Mucosa of rectum (tissue), 2 donors: ENCODE data around the gene ST7.

Experiments
- H3K27ac ChIP-seq, 2 donors: one replicate each; pipeline ENCODE4 v1.7.0; 2013; ENCODE audit warnings: inconsistent platforms in 2 of 2, low read depth in 2 of 2, low read length in 2 of 2
- H3K27me3 ChIP-seq, 2 donors: one replicate each; pipeline ENCODE4 v1.7.0; 2013; ENCODE audit warnings: low read length in 2 of 2; ENCODE audit not compliant: control insufficient read depth in 2 of 2, insufficient read depth in 2 of 2
- H3K36me3 ChIP-seq, 2 donors: one replicate each; pipeline ENCODE4 v1.7.0; 2013; ENCODE audit warnings: low read length in 2 of 2; ENCODE audit not compliant: control insufficient read depth in 2 of 2, insufficient read depth in 2 of 2
- H3K4me1 ChIP-seq, 2 donors: one replicate each; pipeline ENCODE4 v1.7.0; 2013; ENCODE audit warnings: low read length in 2 of 2, mild to moderate bottlenecking in 1 of 2; ENCODE audit not compliant: control insufficient read depth in 2 of 2, insufficient read depth in 2 of 2
- H3K4me3 ChIP-seq, 2 donors: one replicate each; pipeline ENCODE4 v1.7.0; 2013; ENCODE audit warnings: low read length in 2 of 2
- H3K9ac ChIP-seq, 2 donors: one replicate each; pipeline ENCODE4 v1.7.0; 2013; ENCODE audit warnings: low read length in 2 of 2, low read depth in 1 of 2, mild to moderate bottlenecking in 1 of 2
- H3K9me3 ChIP-seq, 2 donors: one replicate each; pipeline ENCODE4 v1.7.0; 2013; ENCODE audit warnings: low read length in 2 of 2; ENCODE audit not compliant: control insufficient read depth in 2 of 2
- donor health status: healthy.
- donor health status: Normal muscosa, but diverticular disease.

Gene ST7

GRCh38 chr7:117048114-117048866 is 95.0 kb downstream of the ST7 start:
- Histone ChIP-seq H3K27ac (peak overlapping the region in 1 of 2 donors; percentile 51), H3K4me1 (peaks cover 3 to 15% of the 10 kb centered on the region in 2 donors), H3K4me3 (no peak overlapping the region), H3K27me3 (no peaks in the 10 kb centered on the region), H3K36me3 (no peaks in the 10 kb centered on the region), H3K9me3 (no peaks in the 10 kb centered on the region), H3K9ac (no peak overlapping the region)

GRCh38 chr7:117048882-117049281 is 95.6 kb downstream of the ST7 start:
- H3K9ac ChIP-seq, result no peak overlapping the region
- no peak overlapping the region for H3K4me3 ChIP-seq
- peaks cover 3 to 15% of the 10 kb centered on the region in 2 donors for H3K4me1 ChIP-seq
- H3K9me3 ChIP-seq, result no peaks in the 10 kb centered on the region
- no peaks in the 10 kb centered on the region for H3K27me3 ChIP-seq
- H3K27ac ChIP-seq, result peak overlapping the region in 1 of 2 donors; percentile 51
- no peaks in the 10 kb centered on the region for H3K36me3 ChIP-seq

GRCh38 chr7:117051808-117052207 is 98.5 kb downstream of the ST7 start:
- Histone ChIP-seq H3K9ac (no peak overlapping the region), H3K27me3 (no peaks in the 10 kb centered on the region), H3K4me3 (no peak overlapping the region), H3K36me3 (no peaks in the 10 kb centered on the region), H3K4me1 (peaks cover 3 to 15% of the 10 kb centered on the region in 2 donors), H3K27ac (no peak overlapping the region), H3K9me3 (no peaks in the 10 kb centered on the region)

GRCh38 chr7:117053432-117053831 is 100.1 kb downstream of the ST7 start:
- Histone ChIP-seq H3K9ac (no peak overlapping the region), H3K4me1 (peaks cover 3 to 12% of the 10 kb centered on the region in 2 donors), H3K27me3 (no peaks in the 10 kb centered on the region), H3K4me3 (no peak overlapping the region), H3K9me3 (no peaks in the 10 kb centered on the region), H3K27ac (no peak overlapping the region), H3K36me3 (no peaks in the 10 kb centered on the region)

- H3K27ac ChIP-seq, result no peak overlapping the region
- no peak overlapping the region for H3K4me3 ChIP-seq
- H3K27me3 ChIP-seq, result no peaks in the 10 kb centered on the region
- H3K9ac ChIP-seq, result no peak overlapping the region
- no peaks in the 10 kb centered on the region for H3K36me3 ChIP-seq
- no peaks in the 10 kb centered on the region for H3K4me1 ChIP-seq
- H3K9me3 ChIP-seq, result no peaks in the 10 kb centered on the region
These were observed 108.5 kb downstream of the ST7 start for GRCh38 chr7:117061751-117062150.

- no peak overlapping the region for H3K27ac ChIP-seq
- H3K9ac ChIP-seq, result no peak overlapping the region
- no peaks in the 10 kb centered on the region for H3K36me3 ChIP-seq
- no peaks in the 10 kb centered on the region for H3K27me3 ChIP-seq
- H3K4me1 ChIP-seq, result no peaks in the 10 kb centered on the region
- H3K9me3 ChIP-seq, result no peaks in the 10 kb centered on the region
- no peak overlapping the region for H3K4me3 ChIP-seq
These were observed 109.0 kb downstream of the ST7 start for GRCh38 chr7:117062300-117062699.

- no peak overlapping the region for H3K4me3 ChIP-seq
- H3K27me3 ChIP-seq, result no peaks in the 10 kb centered on the region
- H3K36me3 ChIP-seq, result no peaks in the 10 kb centered on the region
- H3K27ac ChIP-seq, result no peak overlapping the region
- H3K9me3 ChIP-seq, result no peaks in the 10 kb centered on the region
- H3K4me1 ChIP-seq, result no peaks in the 10 kb centered on the region
- H3K9ac ChIP-seq, result no peak overlapping the region
These were observed 111.4 kb downstream of the ST7 start for GRCh38 chr7:117064688-117065087.

GRCh38 chr7:117065571-117066150 is 112.4 kb downstream of the ST7 start:
- H3K4me3 ChIP-seq, result no peak overlapping the region
- H3K36me3 ChIP-seq, result no peaks in the 10 kb centered on the region
- no peaks in the 10 kb centered on the region for H3K9me3 ChIP-seq
- no peaks in the 10 kb centered on the region for H3K4me1 ChIP-seq
- no peaks in the 10 kb centered on the region for H3K27me3 ChIP-seq
- H3K27ac ChIP-seq, result no peak overlapping the region
- H3K9ac ChIP-seq, result no peak overlapping the region

- H3K9ac ChIP-seq, result no peak overlapping the region
- H3K27me3 ChIP-seq, result no peaks in the 10 kb centered on the region
- H3K4me1 ChIP-seq, result no peaks in the 10 kb centered on the region
- no peaks in the 10 kb centered on the region for H3K9me3 ChIP-seq
- no peak overlapping the region for H3K4me3 ChIP-seq
- H3K36me3 ChIP-seq, result no peaks in the 10 kb centered on the region
- H3K27ac ChIP-seq, result no peak overlapping the region
These were observed 113.4 kb downstream of the ST7 start for GRCh38 chr7:117066668-117067067.

GRCh38 chr7:117067340-117067739 is 114.0 kb downstream of the ST7 start:
- Histone ChIP-seq H3K27me3 (no peaks in the 10 kb centered on the region), H3K36me3 (no peaks in the 10 kb centered on the region), H3K9me3 (no peaks in the 10 kb centered on the region), H3K4me3 (no peak overlapping the region), H3K9ac (no peak overlapping the region), H3K27ac (no peak overlapping the region), H3K4me1 (no peaks in the 10 kb centered on the region)
